ENCODE data around the gene ZNF622.

ZNF622 gene

GRCh38 chr5:16413166-16413860 lies 52.3 kb downstream of the ZNF622 start:
- H3K4me3 ChIP-seq (ENCODE audit: low read depth in 1 of 2, low read length in 2 of 2) = no peak overlapping the region
- H3K36me3 ChIP-seq (ENCODE audit: control insufficient read depth in 1 of 2, insufficient read depth in 2 of 2, low read length in 2 of 2) = no peaks in the 10 kb centered on the region
- peaks cover 0 to 4% of the 10 kb centered on the region in 2 donors for H3K4me1 ChIP-seq (ENCODE audit: control insufficient read depth in 1 of 2, insufficient read depth in 2 of 2, low read length in 2 of 2)
- H3K9ac ChIP-seq (ENCODE audit: low read depth in 1 of 2, low read length in 2 of 2) = no peak overlapping the region
- H3K27me3 ChIP-seq (ENCODE audit: control insufficient read depth in 1 of 2, insufficient read depth in 2 of 2, low read length in 2 of 2) = no peaks in the 10 kb centered on the region
- H3K27ac ChIP-seq (ENCODE audit: low read depth, low read length) = no peak overlapping the region
- no peaks in the 10 kb centered on the region for H3K9me3 ChIP-seq (ENCODE audit: control insufficient read depth in 1 of 2, low read length in 2 of 2)

- no peaks in the 10 kb centered on the region for H3K36me3 ChIP-seq (ENCODE audit: control insufficient read depth in 1 of 2, insufficient read depth in 2 of 2, low read length in 2 of 2)
- H3K27me3 ChIP-seq (ENCODE audit: control insufficient read depth in 1 of 2, insufficient read depth in 2 of 2, low read length in 2 of 2) = no peaks in the 10 kb centered on the region
- no peak overlapping the region for H3K27ac ChIP-seq (ENCODE audit: low read depth, low read length)
- H3K9me3 ChIP-seq (ENCODE audit: control insufficient read depth in 1 of 2, low read length in 2 of 2) = no peaks in the 10 kb centered on the region
- H3K4me1 ChIP-seq (ENCODE audit: control insufficient read depth in 1 of 2, insufficient read depth in 2 of 2, low read length in 2 of 2) = peaks cover 0 to 4% of the 10 kb centered on the region in 2 donors
- no peak overlapping the region for H3K9ac ChIP-seq (ENCODE audit: low read depth in 1 of 2, low read length in 2 of 2)
- no peak overlapping the region for H3K4me3 ChIP-seq (ENCODE audit: low read depth in 1 of 2, low read length in 2 of 2)
Observed at GRCh38 chr5:16412556-16412955, 53.0 kb downstream of the ZNF622 start.

GRCh38 chr5:16411741-16412455 lies 53.7 kb downstream of the ZNF622 start:
- Histone ChIP-seq H3K9me3 (ENCODE audit: control insufficient read depth in 1 of 2, low read length in 2 of 2) (no peaks in the 10 kb centered on the region), H3K9ac (ENCODE audit: low read depth in 1 of 2, low read length in 2 of 2) (no peak overlapping the region), H3K4me3 (ENCODE audit: low read depth in 1 of 2, low read length in 2 of 2) (no peak overlapping the region), H3K4me1 (ENCODE audit: control insufficient read depth in 1 of 2, insufficient read depth in 2 of 2, low read length in 2 of 2) (peaks cover 0 to 4% of the 10 kb centered on the region in 2 donors), H3K27ac (ENCODE audit: low read depth, low read length) (no peak overlapping the region), H3K36me3 (ENCODE audit: control insufficient read depth in 1 of 2, insufficient read depth in 2 of 2, low read length in 2 of 2) (no peaks in the 10 kb centered on the region), H3K27me3 (ENCODE audit: control insufficient read depth in 1 of 2, insufficient read depth in 2 of 2, low read length in 2 of 2) (no peaks in the 10 kb centered on the region)

- no peaks in the 10 kb centered on the region for H3K9me3 ChIP-seq (ENCODE audit: control insufficient read depth in 1 of 2, low read length in 2 of 2)
- no peak overlapping the region for H3K4me3 ChIP-seq (ENCODE audit: low read depth in 1 of 2, low read length in 2 of 2)
- no peak overlapping the region for H3K9ac ChIP-seq (ENCODE audit: low read depth in 1 of 2, low read length in 2 of 2)
Observed at GRCh38 chr5:16411235-16411634, 54.4 kb downstream of the ZNF622 start.

GRCh38 chr5:16410338-16410737 lies 55.3 kb downstream of the ZNF622 start:
- peaks cover 0 to 4% of the 10 kb centered on the region in 2 donors for H3K4me1 ChIP-seq (ENCODE audit: control insufficient read depth in 1 of 2, insufficient read depth in 2 of 2, low read length in 2 of 2)

More at GRCh38 chr5:16411235-16411634, 54.4 kb downstream of the ZNF622 start:
- H3K27ac ChIP-seq (ENCODE audit: low read depth, low read length) = no peak overlapping the region
- no peaks in the 10 kb centered on the region for H3K27me3 ChIP-seq (ENCODE audit: control insufficient read depth in 1 of 2, insufficient read depth in 2 of 2, low read length in 2 of 2)
- peaks cover 0 to 4% of the 10 kb centered on the region in 2 donors for H3K4me1 ChIP-seq (ENCODE audit: control insufficient read depth in 1 of 2, insufficient read depth in 2 of 2, low read length in 2 of 2)
- no peaks in the 10 kb centered on the region for H3K36me3 ChIP-seq (ENCODE audit: control insufficient read depth in 1 of 2, insufficient read depth in 2 of 2, low read length in 2 of 2)

GRCh38 chr5:16406630-16407029 lies 59.0 kb downstream of the ZNF622 start:
- H3K36me3 ChIP-seq (ENCODE audit: control insufficient read depth in 1 of 2, insufficient read depth in 2 of 2, low read length in 2 of 2) = no peaks in the 10 kb centered on the region
- H3K9me3 ChIP-seq (ENCODE audit: control insufficient read depth in 1 of 2, low read length in 2 of 2) = no peaks in the 10 kb centered on the region
- no peak overlapping the region for H3K27ac ChIP-seq (ENCODE audit: low read depth, low read length)
- H3K9ac ChIP-seq (ENCODE audit: low read depth in 1 of 2, low read length in 2 of 2) = no peak overlapping the region
- H3K4me1 ChIP-seq (ENCODE audit: control insufficient read depth in 1 of 2, insufficient read depth in 2 of 2, low read length in 2 of 2) = peaks cover 0 to 4% of the 10 kb centered on the region in 2 donors
- H3K4me3 ChIP-seq (ENCODE audit: low read depth in 1 of 2, low read length in 2 of 2) = no peak overlapping the region
- no peaks in the 10 kb centered on the region for H3K27me3 ChIP-seq (ENCODE audit: control insufficient read depth in 1 of 2, insufficient read depth in 2 of 2, low read length in 2 of 2)

More at GRCh38 chr5:16410338-16410737, 55.3 kb downstream of the ZNF622 start:
- no peak overlapping the region for H3K4me3 ChIP-seq (ENCODE audit: low read depth in 1 of 2, low read length in 2 of 2)
- H3K27me3 ChIP-seq (ENCODE audit: control insufficient read depth in 1 of 2, insufficient read depth in 2 of 2, low read length in 2 of 2) = no peaks in the 10 kb centered on the region
- H3K27ac ChIP-seq (ENCODE audit: low read depth, low read length) = no peak overlapping the region
- no peaks in the 10 kb centered on the region for H3K9me3 ChIP-seq (ENCODE audit: control insufficient read depth in 1 of 2, low read length in 2 of 2)
- no peak overlapping the region for H3K9ac ChIP-seq (ENCODE audit: low read depth in 1 of 2, low read length in 2 of 2)
- H3K36me3 ChIP-seq (ENCODE audit: control insufficient read depth in 1 of 2, insufficient read depth in 2 of 2, low read length in 2 of 2) = no peaks in the 10 kb centered on the region

- H3K9me3 ChIP-seq (ENCODE audit: control insufficient read depth in 1 of 2, low read length in 2 of 2) = no peaks in the 10 kb centered on the region
- no peaks in the 10 kb centered on the region for H3K27me3 ChIP-seq (ENCODE audit: control insufficient read depth in 1 of 2, insufficient read depth in 2 of 2, low read length in 2 of 2)
- no peak overlapping the region for H3K27ac ChIP-seq (ENCODE audit: low read depth, low read length)
- H3K4me1 ChIP-seq (ENCODE audit: control insufficient read depth in 1 of 2, insufficient read depth in 2 of 2, low read length in 2 of 2) = no peaks in the 10 kb centered on the region
- H3K4me3 ChIP-seq (ENCODE audit: low read depth in 1 of 2, low read length in 2 of 2) = no peak overlapping the region
- no peaks in the 10 kb centered on the region for H3K36me3 ChIP-seq (ENCODE audit: control insufficient read depth in 1 of 2, insufficient read depth in 2 of 2, low read length in 2 of 2)
- H3K9ac ChIP-seq (ENCODE audit: low read depth in 1 of 2, low read length in 2 of 2) = no peak overlapping the region
Observed at GRCh38 chr5:16406023-16406422, 59.6 kb downstream of the ZNF622 start.

Measured in duodenal mucosa (tissue), 2 donors.